Neural cell (in vitro differentiated cells): ENCODE measurements around the gene NECTIN3. TPM values are rescaled to one million over a fixed set of nuclear protein-coding genes. Genes with fewer than 3 reads are reported as not detected.

Source experiments
- H2AFZ ChIP-seq: fragments of 200-600, 300-800 bp; sonication (generic), shearing (Covaris generic); 2 replicates; pipeline ENCODE4 v1.6.0; 2014; ENCODE audit warnings: low read depth, mild to moderate bottlenecking, antibody characterized with exemption, low read length, moderate library complexity
- H3F3A ChIP-seq: fragments of 200-600 bp; shearing (Covaris generic); 2 replicates; pipeline ENCODE4 v1.6.1; 2016; ENCODE audit warnings: mild to moderate bottlenecking, moderate library complexity, mixed read lengths, antibody characterized with exemption, low read length; ENCODE audit not compliant: insufficient read depth, poor library complexity, severe bottlenecking
- H3K27ac ChIP-seq: fragments of 200-600, 300-800 bp; sonication (generic), shearing (Covaris generic); 2 replicates; pipeline ENCODE4 v1.5.1; 2014; ENCODE audit warnings: mild to moderate bottlenecking, low read length, moderate library complexity
- H3K27me3 ChIP-seq: fragments of 300-800, 200-600 bp; sonication (generic), shearing (Covaris generic); 2 replicates; pipeline ENCODE4 v1.6.0; 2014; ENCODE audit warnings: mild to moderate bottlenecking, low read depth, low read length, moderate library complexity; ENCODE audit not compliant: insufficient read depth
- H3K36me3 ChIP-seq: fragments of 300-800, 200-600 bp; sonication (generic), shearing (Covaris generic); 2 replicates; pipeline ENCODE4 v1.5.1; 2014; ENCODE audit warnings: mild to moderate bottlenecking, antibody characterized with exemption, low read length, moderate library complexity; ENCODE audit not compliant: insufficient read depth
- H3K4me2 ChIP-seq: fragments of 300-800, 200-600 bp; sonication (generic), shearing (Covaris generic); 2 replicates; pipeline ENCODE4 v1.6.0; 2014; ENCODE audit warnings: mild to moderate bottlenecking, low read length
- H3K4me3 ChIP-seq: fragments of 300-800, 200-600 bp; sonication (generic), shearing (Covaris generic); 2 replicates; pipeline ENCODE4 v1.5.1; 2014; ENCODE audit warnings: mild to moderate bottlenecking, low read length, moderate library complexity
- H3K79me2 ChIP-seq: fragments of 200-600 bp; shearing (Covaris generic); replicated peaks from 2 replicates; pipeline ENCODE4 v1.6.0; 2014; ENCODE audit warnings: mild to moderate bottlenecking, low read length, moderate library complexity; ENCODE audit not compliant: insufficient read depth
- H3K9ac ChIP-seq: fragments of 300-800, 200-600 bp; sonication (generic), shearing (Covaris generic); 2 replicates; pipeline ENCODE4 v1.6.1; 2016; ENCODE audit warnings: mild to moderate bottlenecking, low read length, mixed read lengths
- H3K9me2 ChIP-seq: fragments of 200-600 bp; shearing (Covaris generic); 2 replicates; pipeline ENCODE4 v1.6.1; 2016; ENCODE audit warnings: mild to moderate bottlenecking, low read length, mixed read lengths; ENCODE audit not compliant: insufficient read depth
- H3K9me3 ChIP-seq: fragments of 200-600, 300-800 bp; sonication (generic), shearing (Covaris generic); 2 replicates; pipeline ENCODE4 v1.6.1; 2016; ENCODE audit warnings: mild to moderate bottlenecking, mixed run types, low read length, moderate library complexity, mixed read lengths
- H4K20me1 ChIP-seq: fragments of 200-600 bp; shearing (Covaris generic); 2 replicates; pipeline ENCODE4 v1.6.1; 2016; ENCODE audit warnings: mild to moderate bottlenecking, mixed run types; ENCODE audit not compliant: insufficient read depth
- CTCF ChIP-seq: fragments of 450-650 bp; IDR thresholded peaks from 2 replicates; pipeline ENCODE4 v1.5.1; 2014; ENCODE audit warnings: antibody characterized with exemption, mild to moderate bottlenecking, moderate library complexity; ENCODE audit not compliant: poor library complexity, severe bottlenecking
- EP300 ChIP-seq: fragments of 450-650 bp; conservative IDR thresholded peaks from 2 replicates; pipeline ENCODE4 v1.6.1; 2014; ENCODE audit warnings: antibody characterized with exemption, mild to moderate bottlenecking, moderate library complexity; ENCODE audit not compliant: poor library complexity, severe bottlenecking
- EZH2 ChIP-seq: fragments of 200-600, 300-800 bp; shearing (Covaris generic), sonication (generic); IDR thresholded peaks from 2 replicates; pipeline ENCODE4 v1.6.1; 2014; ENCODE audit warnings: antibody characterized with exemption, low read length, borderline replicate concordance, mild to moderate bottlenecking; ENCODE audit not compliant: insufficient read depth, poor library complexity, severe bottlenecking
- MXI1 ChIP-seq: fragments of 450-650 bp; conservative IDR thresholded peaks from 2 replicates; pipeline ENCODE4 v1.6.1; 2014; ENCODE audit warnings: antibody characterized with exemption, mild to moderate bottlenecking; ENCODE audit not compliant: poor library complexity, severe bottlenecking
- POLR2AphosphoS5 ChIP-seq: IDR thresholded peaks from 2 replicates; pipeline ENCODE4 v1.6.1; 2012
- RAD21 ChIP-seq: fragments of 450-650 bp; conservative IDR thresholded peaks from 2 replicates; pipeline ENCODE4 v1.6.1; 2014; ENCODE audit warnings: antibody characterized with exemption, mild to moderate bottlenecking, moderate library complexity
- REST ChIP-seq: IDR thresholded peaks from 2 replicates; pipeline ENCODE4 v1.6.1; 2012; ENCODE audit warnings: borderline replicate concordance
- SMC3 ChIP-seq: fragments of 450-650 bp; conservative IDR thresholded peaks from 2 replicates; pipeline ENCODE4 v1.6.1; 2014; ENCODE audit warnings: antibody characterized with exemption, mild to moderate bottlenecking, moderate library complexity; ENCODE audit not compliant: poor library complexity
- TAF1 ChIP-seq: IDR thresholded peaks from 2 replicates; pipeline ENCODE4 v1.6.1; 2012; ENCODE audit warnings: low read depth
- polyA plus RNA-seq: library from polyadenylated mRNA; depleted of rRNA; stranded (reverse); fragments of >200 nt; gene quantifications from 2 replicates; pipeline ENCODE4 v1.2.3, GENCODE V29; 2014

The NECTIN3 gene
- polyA plus RNA-seq, 1 donor from 2014 or later = 2.4 TPM

GRCh38 chr3:111165411-111165810, 93.8 kb downstream of the NECTIN3 start:
- TF ChIP-seq EP300 = no peak
- TF ChIP-seq EZH2 = no peak
- TF ChIP-seq POLR2AphosphoS5 = no peak
- TF ChIP-seq CTCF = no peak
- no peak for TF ChIP-seq REST
- no peak for TF ChIP-seq MXI1
- no peak for TF ChIP-seq SMC3
- no peak for TF ChIP-seq TAF1
- no peak for TF ChIP-seq RAD21
- H3K4me3 ChIP-seq = no peak overlapping the region

GRCh38 chr3:111173328-111173900, 101.8 kb downstream of the NECTIN3 start:
- H2AFZ ChIP-seq = no peak overlapping the region
- no peaks in the 10 kb centered on the region for H3F3A ChIP-seq
- H3K36me3 ChIP-seq = no peaks in the 10 kb centered on the region
- H3K4me3 ChIP-seq = no peak overlapping the region
- H3K4me2 ChIP-seq = no peak overlapping the region
- TF ChIP-seq REST (no peak), EP300 (no peak), CTCF (no peak), EZH2 (no peak), POLR2AphosphoS5 (no peak), SMC3 (no peak), RAD21 (no peak), MXI1 (no peak), TAF1 (no peak)
- H3K9ac ChIP-seq = no peak overlapping the region
- H4K20me1 ChIP-seq = no peaks in the 10 kb centered on the region
- no peaks in the 10 kb centered on the region for H3K9me3 ChIP-seq
- no peaks in the 10 kb centered on the region for H3K79me2 ChIP-seq
- H3K27me3 ChIP-seq = no peaks in the 10 kb centered on the region
- H3K9me2 ChIP-seq = no peaks in the 10 kb centered on the region
- H3K27ac ChIP-seq = no peak overlapping the region

More at GRCh38 chr3:111165411-111165810, 93.8 kb downstream of the NECTIN3 start:
- H3K9me2 ChIP-seq = no peaks in the 10 kb centered on the region
- no peaks in the 10 kb centered on the region for H3K27me3 ChIP-seq
- no peak overlapping the region for H2AFZ ChIP-seq
- H3K79me2 ChIP-seq = no peaks in the 10 kb centered on the region
- H3K9me3 ChIP-seq = no peaks in the 10 kb centered on the region
- no peaks in the 10 kb centered on the region for H4K20me1 ChIP-seq
- H3K9ac ChIP-seq = no peak overlapping the region
- H3F3A ChIP-seq = no peaks in the 10 kb centered on the region
- H3K4me2 ChIP-seq = no peak overlapping the region
- H3K36me3 ChIP-seq = no peaks in the 10 kb centered on the region
- no peak overlapping the region for H3K27ac ChIP-seq
